ENCODE results near the gene SLFN12. TPM values are rescaled to one million over a fixed set of nuclear protein-coding genes. Genes with fewer than 3 reads are reported as not detected.
"Not testable (repeated sequence)": the region's sequence is repeated elsewhere in the genome, so short reads cannot be mapped to it uniquely, and the experiment has no call there.

The SLFN12 gene
- total RNA-seq, 2 experiments from 2014 or later: 6.7 to 7.5 TPM

- CTCF ChIA-PET: not testable (repeated sequence)
These were observed 11.2 kb downstream of the SLFN12 start for GRCh38 chr17:35421069-35421468.

GRCh38 chr17:35416659-35417058 is 15.6 kb downstream of the SLFN12 start:
- CTCF ChIA-PET: no interaction called here
- POLR2A ChIA-PET: no interaction called here

More at GRCh38 chr17:35421069-35421468, 11.2 kb downstream of the SLFN12 start:
- POLR2A ChIA-PET: not testable (repeated sequence)

GRCh38 chr17:35414707-35415106 is 17.6 kb downstream of the SLFN12 start:
- POLR2A ChIA-PET, CTCF ChIA-PET: not testable (repeated sequence)

GRCh38 chr17:35414247-35414646 is 18.1 kb downstream of the SLFN12 start:
- POLR2A ChIA-PET: no interaction called here
- CTCF ChIA-PET: interaction anchor here (0.6 kb wide), 1 partner anchor 48 kb away, joined by 6 read pairs; no protein-coding TSS in a partner anchor

GRCh38 chr17:35407531-35407930 is 24.8 kb downstream of the SLFN12 start:
- ChIA-PET CTCF (no interaction called here), POLR2A (no interaction called here)

GRCh38 chr17:35406568-35406967 is 25.7 kb downstream of the SLFN12 start:
- CTCF ChIA-PET: no interaction called here

GRCh38 chr17:35404360-35404759 is 27.9 kb downstream of the SLFN12 start:
- ChIA-PET CTCF (interaction anchor here (0.6 kb wide), 1 partner anchor 91 kb away, joined by 3 read pairs; no protein-coding TSS in a partner anchor), POLR2A (no interaction called here)

More at GRCh38 chr17:35406568-35406967, 25.7 kb downstream of the SLFN12 start:
- POLR2A ChIA-PET: no interaction called here

GRCh38 chr17:35393783-35394182 is 38.5 kb downstream of the SLFN12 start:
- CTCF ChIA-PET, POLR2A ChIA-PET: not testable (repeated sequence)

GRCh38 chr17:35390663-35391062 is 41.6 kb downstream of the SLFN12 start:
- ChIA-PET POLR2A (no interaction called here), CTCF (no interaction called here)

- ChIA-PET POLR2A (no interaction called here), CTCF (no interaction called here)
These were observed 42.1 kb downstream of the SLFN12 start for GRCh38 chr17:35390156-35390555.

- POLR2A ChIA-PET: no interaction called here
- CTCF ChIA-PET: no interaction called here
These were observed 44.8 kb downstream of the SLFN12 start for GRCh38 chr17:35387496-35387895.

- CTCF ChIA-PET: no interaction called here
- POLR2A ChIA-PET: no interaction called here
These were observed 54.6 kb downstream of the SLFN12 start for GRCh38 chr17:35377706-35378105.

GRCh38 chr17:35377068-35377467 is 55.2 kb downstream of the SLFN12 start:
- ChIA-PET POLR2A (no interaction called here), CTCF (no interaction called here)

- ChIA-PET POLR2A (interaction anchor here (0.6 kb wide), 1 partner anchor 111 kb away, joined by 4 read pairs; no protein-coding TSS in a partner anchor), CTCF (interaction anchor here (0.7 kb wide), 1 partner anchor 157 kb away, joined by 3 read pairs; no protein-coding TSS in a partner anchor)
These were observed 56.1 kb downstream of the SLFN12 start for GRCh38 chr17:35376245-35376644.

- POLR2A ChIA-PET: interaction anchor here (0.7 to 1.9 kb wide), 2 partner anchors 214 to 269 kb away, joined by 6 to 7 read pairs; no protein-coding TSS in a partner anchor
- CTCF ChIA-PET: no interaction called here
These were observed 57.4 kb downstream of the SLFN12 start for GRCh38 chr17:35374766-35375344.

- POLR2A ChIA-PET: interaction anchor here (0.6 to 2.7 kb wide), 17 partner anchors 28 to 499 kb away, joined by 3 to 24 read pairs (median 4); partner anchors contain the start of genes SLFN12, SLFN12L and SLFN13
- CTCF ChIA-PET: interaction anchor here (2.3 to 2.9 kb wide), 2 partner anchors 163 to 165 kb away, joined by 9 to 13 read pairs; partner anchors contain the start of gene SLFN12L
These were observed 58.1 kb downstream of the SLFN12 start for GRCh38 chr17:35373984-35374765.

- CTCF ChIA-PET: interaction anchor here (2.3 to 2.9 kb wide), 2 partner anchors 164 to 166 kb away, joined by 9 to 13 read pairs; partner anchors contain the start of gene SLFN12L
- POLR2A ChIA-PET: interaction anchor here (0.6 to 2.7 kb wide), 18 partner anchors 28 to 499 kb away, joined by 3 to 24 read pairs (median 4); partner anchors contain the start of genes SLFN12, SLFN12L and SLFN13
These were observed 58.7 kb downstream of the SLFN12 start, which contains the start of gene SLFN11 for GRCh38 chr17:35373534-35373983. Gene SLFN11, minus strand, starts transcription at chr17:35373621. Its CDS starts 9,814 bp downstream, at chr17:35363807.

- ChIA-PET POLR2A (interaction anchor here (0.8 to 2.7 kb wide), 13 partner anchors 27 to 436 kb away, joined by 3 to 24 read pairs (median 5); partner anchors contain the start of genes SLFN12, SLFN12L and SLFN13), CTCF (interaction anchor here (1.0 to 2.9 kb wide), 4 partner anchors 10 to 166 kb away, joined by 3 to 13 read pairs (median 6); partner anchors contain the start of gene SLFN12L)
These were observed 59.3 kb downstream of the SLFN12 start for GRCh38 chr17:35372846-35373533.

GRCh38 chr17:35371934-35372333 is 60.4 kb downstream of the SLFN12 start:
- ChIA-PET CTCF (interaction anchor here (2.0 to 2.9 kb wide), 2 partner anchors 59 to 168 kb away, joined by 7 to 9 read pairs; no protein-coding TSS in a partner anchor), POLR2A (interaction anchor here (2.7 kb wide), 1 partner anchor 165 kb away, joined by 24 read pairs; the partner anchor contains the start of gene SLFN12L)

Measured in activated CD8-positive, alpha-beta memory T cell treated with anti-CD3 and anti-CD28 coated beads for 36 hours (primary cell).